Fibroblast of skin of back (primary cell): ENCODE results near the gene MYOM3.
A peak's percentile ranks its signal among the peaks of the same experiment; 100 is the strongest.

Experiments used
- DNase-seq: peaks from one replicate; pipeline ENCODE4 v3.0.0-alpha.2; 2013

The MYOM3 gene

DNA sequence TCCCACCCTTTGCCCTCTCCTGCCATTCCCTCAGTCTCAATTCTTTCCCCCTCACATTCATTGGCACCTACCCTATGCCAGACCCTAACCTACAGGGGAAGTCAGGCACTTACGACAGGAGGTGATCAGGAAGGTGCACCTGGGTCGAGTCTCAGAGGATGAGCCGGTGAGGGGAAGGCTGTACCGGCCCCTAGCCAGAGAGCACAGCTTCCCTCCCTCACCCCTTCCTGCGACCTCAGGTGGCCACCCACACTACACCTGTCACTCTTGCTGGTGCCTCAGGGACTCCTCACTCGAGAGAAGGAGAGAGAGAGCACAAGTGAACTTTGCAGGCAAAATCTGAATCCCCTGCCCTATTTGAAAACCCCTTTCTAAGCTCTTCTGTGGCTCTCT, 1.7 kb upstream of the MYOM3 start:
- no peak for DNase-seq

DNA sequence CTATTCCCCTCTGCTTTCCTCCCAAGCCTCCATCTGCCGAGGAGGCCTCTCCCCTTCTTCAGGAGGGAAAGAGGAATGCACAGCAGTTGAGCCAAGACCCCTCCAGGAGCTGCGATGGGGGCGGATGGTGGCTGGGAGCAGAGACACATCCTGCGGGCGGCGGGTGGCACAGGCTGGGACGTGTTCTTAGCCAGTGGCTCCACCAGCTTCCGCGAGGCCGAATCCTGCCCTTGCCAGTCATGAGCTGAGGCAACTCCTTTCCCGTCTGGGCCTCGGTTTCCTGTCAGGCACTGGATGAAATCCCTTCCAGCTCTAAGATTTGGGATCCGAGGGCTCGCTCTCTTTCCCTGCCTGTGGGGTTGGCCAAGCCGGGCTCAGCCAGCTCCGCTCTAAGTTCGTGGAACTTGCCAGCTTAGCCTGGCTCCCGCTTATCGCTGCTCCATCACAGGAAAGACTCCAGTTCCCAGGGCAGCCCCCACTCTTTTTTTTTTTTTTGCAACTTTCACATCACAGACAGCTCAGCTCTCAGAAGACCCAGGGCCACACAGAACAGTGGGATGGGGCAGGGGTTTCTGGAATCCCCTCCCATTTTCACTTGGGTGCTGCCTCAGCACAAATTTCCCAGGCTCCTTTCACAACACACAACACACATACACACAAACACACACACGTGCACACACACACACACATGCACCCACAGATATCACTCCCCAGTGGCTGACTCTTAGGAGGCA, 506 bp downstream of the MYOM3 start:
- no peak for DNase-seq

DNA sequence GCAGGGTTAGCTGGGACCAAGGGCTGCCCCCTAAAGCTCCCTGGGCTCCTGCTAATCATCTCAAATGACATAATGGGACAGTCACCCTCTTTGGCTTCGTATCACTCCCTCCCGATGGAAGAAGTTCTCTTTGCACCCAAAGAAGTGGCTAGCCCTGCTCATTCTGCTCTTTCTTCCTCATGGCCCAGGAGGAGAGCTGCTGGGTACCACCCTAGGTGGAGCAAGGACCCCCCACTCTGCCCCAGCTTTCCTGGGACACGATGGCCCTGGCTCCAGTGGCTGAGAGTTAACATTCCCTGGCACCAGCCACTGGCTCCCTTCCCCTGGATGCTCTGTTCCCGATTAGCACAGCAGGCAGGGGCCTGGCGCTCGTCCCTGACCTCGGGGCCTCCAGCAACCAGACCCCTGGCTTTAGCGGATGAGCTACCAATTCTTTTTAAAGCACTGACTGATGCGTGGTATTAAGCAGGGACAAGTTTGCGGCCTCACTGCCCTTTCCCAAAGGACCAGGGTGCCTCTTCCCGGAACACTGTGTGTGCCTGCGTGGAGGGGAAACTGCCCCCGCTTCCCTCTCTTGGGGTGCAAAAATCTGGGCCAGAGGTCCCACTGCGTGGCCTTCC, 1.2 kb downstream of the MYOM3 start:
- no peak for DNase-seq

DNA sequence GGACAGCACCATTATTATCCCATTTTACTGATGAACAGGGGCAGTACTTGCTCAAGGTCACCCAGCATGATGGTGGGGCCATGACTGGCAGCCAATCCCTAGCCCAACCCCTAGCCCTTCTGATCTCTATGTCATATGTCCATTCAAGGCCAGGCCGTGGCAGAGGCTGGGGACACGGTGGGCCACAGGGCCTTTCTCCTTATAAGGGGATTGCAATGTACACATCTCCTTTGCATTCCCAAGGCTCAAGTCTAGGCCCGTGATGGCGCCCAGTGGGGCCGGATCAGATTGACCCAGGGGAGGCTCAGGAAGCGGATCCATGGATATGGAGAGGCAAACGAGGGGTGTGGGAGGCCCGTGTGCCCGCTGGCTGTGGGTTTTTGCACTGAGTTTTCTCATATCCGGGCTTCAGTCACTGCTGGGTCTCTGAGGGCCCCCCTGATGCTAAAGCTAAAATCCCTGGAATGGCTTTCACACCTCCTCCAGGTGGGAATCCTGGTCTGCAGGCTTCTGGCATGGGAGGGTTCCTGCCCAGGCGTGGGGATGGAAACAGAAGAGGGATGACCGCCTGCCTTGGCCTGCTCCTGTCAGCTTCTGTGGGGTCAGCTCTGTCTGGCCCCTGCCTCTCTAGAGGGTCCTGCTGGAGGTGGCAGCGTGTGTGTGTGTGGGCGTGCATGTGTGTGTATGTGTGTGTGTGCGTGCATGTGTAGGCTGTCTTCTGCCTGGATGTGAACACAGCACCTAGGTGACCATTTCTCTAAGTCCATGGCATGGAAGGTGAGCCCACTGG, 2.1 kb downstream of the MYOM3 start:
- no peak for DNase-seq

DNA sequence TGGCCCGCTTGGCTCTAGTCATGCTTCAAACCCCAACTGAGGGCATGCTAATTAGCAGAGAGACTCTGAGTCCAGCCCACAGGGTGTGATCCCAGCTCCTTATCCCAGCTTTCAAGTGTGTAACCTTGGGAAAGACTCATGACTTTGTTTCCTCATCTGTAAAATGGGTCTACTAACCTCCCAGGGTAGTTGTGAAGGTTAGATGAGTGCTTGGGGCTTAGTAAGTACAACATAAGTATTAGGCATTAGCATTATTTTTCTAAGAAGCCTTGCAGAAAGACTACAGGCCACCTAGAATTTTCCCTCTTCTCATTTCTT, 2.8 kb downstream of the MYOM3 start:
- no peak for DNase-seq

DNA sequence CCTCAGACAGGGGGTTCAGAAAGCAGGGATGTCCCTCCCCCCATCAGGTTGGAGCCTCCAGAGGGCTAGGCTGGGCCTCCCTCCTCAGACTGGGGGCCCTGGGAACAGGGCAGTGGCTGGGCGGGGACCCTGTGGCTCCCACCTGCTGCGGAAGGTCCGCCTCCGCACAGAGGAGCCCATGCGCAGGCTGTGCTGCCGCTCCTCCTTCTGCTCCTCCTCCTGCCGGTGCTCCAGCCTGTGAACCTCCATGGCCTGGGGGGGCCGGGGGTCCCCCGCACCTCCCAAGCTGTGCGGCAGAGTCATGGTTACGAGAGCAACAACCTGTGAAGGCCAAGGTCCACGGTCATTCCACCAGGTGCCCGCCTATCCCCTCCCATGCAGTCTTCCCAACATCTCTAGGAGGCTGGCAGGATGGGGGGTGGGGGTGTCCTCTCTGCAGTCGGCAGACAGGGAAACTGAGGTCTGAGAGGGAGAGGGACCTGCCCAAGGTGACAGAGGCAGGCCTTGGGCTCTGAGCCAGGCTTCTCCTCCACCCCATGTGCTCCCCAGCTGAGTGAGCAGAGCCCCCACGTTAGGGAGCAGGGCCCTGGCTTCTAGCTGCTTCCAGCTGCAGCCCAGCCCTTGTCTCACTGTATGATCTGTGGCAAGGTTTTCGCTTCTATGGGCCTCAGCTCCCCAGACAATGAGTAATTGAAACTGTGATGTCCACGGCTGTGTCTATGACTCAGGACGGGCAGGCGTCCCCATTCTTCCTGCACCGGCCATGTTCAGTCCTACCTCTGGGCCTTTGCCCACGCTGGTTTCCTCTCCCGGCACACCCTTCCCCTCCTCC, 3.4 kb downstream of the MYOM3 start:
- peak; percentile 84 for DNase-seq

DNA sequence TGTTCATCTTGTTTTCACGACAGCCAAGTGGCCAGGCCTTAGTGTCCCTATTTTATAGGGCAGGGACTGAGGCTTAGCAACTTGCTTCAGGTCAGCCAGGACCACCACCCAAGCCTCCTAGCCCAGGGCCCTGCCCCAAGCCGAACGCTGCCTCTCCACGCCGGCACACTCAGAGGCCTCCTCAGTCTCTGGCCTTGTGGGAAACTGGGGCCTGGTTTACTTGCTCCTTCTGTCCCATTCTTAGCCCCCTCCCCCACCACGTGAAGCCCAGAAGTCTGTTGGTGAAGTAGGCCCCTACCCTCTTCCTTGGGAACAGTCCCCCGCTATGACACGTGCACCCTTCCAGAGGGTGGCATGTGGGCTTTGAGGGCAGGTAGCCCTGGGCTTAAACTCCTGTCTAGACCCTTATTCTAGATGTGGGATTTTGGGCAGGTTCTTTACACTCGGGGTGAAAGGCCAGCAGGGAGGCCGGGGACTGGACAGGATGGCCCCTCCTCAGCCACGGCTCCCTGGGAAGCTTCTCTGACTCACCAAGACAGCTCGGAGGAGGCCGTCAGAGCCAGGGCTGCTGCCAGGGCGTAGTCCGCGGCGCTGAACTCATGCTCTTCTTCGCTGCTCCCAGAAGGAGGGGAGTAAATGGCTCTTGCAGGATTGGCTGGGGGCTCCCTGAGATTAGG, 4.3 kb downstream of the MYOM3 start:
- DNase-seq: peak; percentile 65

DNA sequence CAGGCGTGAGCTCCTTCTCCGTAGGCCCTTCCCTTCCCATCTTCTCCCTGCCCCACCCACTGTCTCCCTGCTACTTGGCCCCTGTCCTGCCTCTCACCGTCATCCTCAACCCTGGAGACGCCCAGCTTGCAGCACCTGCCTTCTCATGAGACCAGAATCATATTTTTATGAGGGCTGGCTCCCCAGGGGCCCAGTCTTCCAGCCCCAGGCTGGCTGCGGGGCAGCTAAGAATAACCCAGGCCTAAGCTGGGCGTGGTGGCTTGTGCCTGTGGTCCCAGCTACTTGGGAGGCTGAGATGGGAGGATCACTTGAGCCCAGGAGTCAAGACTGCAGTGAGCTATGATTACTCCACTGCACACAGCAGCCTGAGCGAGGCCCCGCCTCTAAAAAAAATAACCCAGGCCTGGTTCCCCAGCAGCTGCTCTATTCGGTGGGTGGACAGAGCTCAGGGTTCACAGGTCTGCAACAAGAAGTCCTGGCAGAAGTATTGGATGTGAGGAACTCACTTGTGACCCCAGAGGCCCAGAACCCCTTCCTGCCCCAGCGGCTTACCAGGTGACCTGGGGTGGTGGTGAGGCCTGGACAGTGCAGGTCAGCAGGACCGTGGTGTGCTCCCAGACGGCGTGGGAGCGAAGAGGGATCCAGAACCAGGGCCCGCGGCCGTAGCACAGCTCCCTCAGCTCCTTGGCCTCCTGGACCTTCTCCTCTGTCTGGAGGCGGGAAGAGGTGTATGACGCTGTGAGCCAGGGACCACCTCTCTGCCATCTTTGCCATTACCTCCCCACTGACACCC, 6.4 kb downstream of the MYOM3 start:
- no peak for DNase-seq

DNA sequence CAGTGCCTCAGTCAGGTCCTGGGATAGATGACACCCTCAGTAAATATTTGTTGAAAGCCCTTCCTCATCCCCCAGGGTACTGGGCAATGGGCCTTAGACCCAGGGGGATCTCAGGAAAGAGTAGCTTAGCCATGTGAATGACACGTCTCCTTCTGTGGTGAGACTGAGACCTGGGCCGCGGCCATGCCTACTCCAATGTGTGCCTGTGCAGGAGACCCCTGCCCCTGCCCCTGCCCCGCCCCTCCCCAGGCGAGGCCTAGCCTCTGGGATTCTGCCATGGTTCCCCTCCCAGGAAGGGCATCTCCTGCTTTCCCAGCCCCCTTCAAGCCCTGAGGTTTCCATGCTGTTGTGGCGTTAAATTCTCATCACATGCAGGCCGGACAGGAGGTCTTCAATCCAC, 7.1 kb downstream of the MYOM3 start:
- DNase-seq: no peak

DNA sequence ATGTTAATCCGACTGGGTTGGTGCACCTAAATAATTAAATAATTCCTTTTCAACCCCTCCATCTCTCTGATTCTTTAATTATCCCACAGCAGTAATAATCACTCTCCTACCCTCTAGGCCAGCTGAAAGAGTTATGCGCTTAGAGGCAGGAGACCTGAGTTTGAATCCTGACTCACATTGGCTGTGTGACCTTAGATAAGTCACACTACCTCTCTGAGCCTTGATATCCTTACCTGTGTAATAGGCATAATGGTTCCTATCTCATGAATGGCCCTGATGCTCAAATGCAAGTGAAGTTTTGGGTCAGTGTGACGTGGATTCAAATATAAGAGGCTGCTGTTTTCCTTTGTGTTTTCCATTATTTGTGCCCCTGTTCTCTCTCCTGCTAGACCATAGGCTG, 8.1 kb downstream of the MYOM3 start:
- DNase-seq: no peak

DNA sequence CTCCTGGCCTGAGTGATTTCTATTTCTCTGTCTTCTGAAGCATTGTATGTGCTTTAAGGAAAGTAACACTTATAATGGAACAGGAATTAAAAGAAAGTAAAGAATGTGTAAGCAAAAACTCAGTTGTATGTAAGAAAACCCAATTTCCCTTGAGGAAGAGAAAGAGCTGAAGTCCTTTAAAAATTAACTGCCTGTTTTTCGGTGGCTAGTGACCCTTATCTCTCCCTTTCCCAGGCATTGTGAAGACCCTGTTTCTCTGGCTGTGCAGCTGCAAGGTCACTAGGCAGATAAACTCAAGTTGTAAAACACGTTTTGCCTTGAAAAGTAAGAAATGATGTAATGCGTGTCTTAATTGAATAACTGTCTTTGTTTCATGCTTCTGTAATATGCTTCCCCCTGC, 8.5 kb downstream of the MYOM3 start:
- DNase-seq: no peak

DNA sequence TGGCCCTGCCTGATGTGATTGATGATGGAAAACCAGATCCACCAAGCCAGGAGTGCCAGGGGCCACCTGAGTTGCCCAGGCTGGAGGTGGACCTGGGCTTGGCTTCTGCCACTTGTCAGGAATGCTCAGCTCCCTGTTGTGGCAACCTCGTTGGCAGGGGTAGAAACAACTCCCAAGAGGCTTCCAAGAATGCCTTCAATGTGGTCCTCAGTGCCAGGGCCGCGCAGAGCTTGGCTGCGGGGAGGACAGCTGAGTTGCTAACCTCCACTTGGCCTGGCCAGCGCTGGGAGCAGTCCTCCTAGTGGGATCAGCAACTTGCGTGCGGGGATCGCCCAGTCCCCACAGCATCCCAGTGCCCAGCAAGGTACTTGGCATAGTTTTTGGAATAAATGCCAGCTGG, 9.0 kb downstream of the MYOM3 start:
- DNase-seq: no peak

DNA sequence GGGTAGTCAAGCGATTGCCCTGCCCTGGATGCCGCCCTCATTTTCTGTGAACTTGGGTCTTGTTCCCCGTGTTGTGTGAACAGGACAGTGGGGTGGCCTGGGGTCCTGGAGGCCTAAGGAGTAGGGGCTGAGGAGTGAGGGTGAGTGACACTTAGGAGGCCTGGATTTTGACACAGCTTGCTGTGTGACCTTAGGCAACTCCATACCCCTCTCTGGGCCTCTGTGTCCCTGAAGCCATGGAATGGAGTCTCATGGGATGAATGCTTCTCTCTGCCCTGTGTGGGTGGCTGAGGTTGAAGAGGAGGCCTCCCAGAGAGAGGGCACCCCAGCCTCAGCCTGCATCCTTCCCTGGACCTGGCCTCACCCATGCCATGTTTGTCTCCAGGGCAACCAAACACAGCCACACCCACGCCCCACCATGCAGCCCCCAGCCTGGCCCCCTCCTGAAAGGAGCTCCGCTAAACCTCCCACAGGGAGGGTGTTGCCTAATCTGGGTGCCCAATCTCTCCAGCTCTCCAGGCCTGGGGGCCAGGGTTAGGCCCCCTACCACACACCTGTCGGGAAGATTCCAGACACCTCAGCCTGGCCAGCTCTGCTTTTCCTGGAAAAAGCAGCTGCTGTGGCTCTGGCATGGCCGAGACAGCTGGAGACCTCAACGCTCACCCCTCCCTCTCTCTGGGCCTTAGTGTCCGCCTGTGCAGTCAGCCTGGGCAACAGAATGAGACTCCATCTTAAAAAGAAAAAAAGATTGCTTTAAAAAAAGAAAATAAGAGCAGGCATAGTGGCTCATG, 9.9 kb downstream of the MYOM3 start:
- no peak for DNase-seq

DNA sequence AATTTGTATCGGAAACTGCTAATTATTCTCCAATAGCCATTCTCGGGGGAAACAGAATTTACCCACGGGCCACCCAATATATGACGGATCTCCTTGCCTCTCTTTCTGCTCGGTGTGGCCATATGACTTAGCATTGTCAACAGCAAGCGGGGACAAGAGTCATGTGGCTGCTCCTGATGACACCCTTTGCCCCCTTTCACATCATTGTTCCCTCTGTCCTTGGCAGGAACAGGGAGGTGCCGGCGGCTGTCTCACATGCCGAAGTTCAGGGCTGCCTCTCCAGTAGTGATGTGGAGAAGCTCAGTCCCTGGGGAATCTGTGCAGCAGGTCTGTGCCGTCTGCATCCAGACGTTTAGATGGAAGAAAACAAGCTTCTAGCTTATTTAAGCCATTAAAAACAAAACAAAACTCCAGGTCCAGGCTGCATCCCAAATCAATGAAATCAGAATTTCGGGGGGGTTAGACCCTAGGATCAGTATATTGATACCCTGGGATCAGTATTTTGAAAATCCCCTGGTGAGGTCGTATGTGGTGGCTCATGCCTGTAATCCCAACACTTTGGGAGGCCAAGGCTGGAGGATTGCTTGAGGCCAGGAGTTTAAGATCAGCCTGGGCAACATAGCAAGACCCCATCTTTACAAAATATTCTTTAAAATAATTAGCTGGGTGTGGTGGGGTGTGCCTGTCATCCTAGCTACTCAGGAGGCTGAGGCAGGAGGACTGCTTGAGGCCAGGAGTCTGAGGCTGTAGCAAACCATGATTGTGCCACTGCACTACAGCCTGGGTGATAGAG, 10.8 kb downstream of the MYOM3 start:
- no peak for DNase-seq

DNA sequence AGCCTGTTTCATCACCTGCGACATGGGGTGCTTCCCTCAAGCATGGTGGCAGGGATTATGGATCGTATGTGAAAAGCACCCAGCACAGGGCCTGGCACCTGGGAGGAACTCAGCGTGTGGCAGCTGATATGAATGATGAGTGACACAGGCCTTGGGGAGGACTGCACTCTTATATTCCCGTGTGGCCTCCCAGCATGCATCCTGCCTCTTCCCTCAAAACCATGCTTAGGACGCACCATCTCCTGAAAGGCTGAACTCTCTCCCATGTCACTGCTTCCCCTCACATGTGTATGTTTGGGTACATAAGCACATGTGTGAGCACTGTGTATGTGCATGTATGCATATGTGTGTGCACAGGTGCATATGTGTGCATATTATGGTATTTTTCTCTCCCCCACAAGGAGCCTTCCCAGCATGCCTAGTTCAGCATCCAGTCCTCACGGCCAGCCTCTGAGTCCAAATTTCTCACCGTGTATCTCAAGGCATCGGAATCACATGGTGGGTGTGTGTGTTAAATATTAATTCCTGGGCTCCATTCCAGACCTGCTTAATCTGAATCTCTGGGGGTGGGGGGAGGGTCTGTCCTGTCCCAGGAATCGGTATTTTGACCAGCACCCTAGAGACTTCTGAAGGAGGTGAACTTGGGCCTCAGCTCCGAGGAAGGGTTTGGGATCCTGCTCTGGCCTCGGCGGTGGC, 12.8 kb downstream of the MYOM3 start:
- DNase-seq: no peak

DNA sequence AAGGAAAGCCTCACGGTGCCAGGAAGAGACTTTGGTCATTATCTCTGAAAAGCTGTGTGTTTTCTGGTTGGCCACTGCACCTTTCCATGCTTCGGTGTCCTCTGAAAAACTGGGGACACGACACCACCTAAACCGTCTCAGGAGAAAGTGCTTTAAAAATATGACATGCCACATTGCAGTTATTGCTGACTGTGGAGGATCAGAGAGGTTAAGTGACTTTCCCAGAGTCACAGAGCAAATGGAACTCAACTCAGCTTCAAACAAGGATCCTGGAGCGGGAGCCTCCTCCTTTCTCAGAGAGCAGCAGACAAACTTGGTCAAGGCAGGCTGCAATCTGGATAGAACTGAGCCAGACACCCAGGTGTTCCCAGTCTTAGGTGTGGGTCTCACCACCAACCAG, 13.8 kb downstream of the MYOM3 start:
- no peak for DNase-seq

DNA sequence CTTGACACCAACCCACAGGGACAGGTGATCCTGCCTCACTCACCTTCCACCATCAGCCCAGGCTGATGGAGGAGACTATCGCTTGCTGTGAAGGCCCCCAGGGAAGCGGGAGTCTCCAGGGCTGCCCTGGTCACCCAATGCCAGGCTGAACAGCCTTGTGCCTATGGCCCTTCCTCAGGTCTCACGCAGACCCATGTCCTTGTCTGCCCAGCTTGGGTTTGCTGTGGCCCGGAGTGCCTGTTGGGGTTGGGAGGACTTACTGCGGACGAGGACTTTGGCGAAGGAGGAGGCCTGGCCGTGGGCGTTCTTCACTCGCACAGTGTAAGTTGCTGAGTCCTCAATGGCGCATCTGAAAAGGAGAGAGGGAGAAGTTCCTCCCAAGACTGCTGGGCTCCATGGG, 14.3 kb downstream of the MYOM3 start:
- DNase-seq: no peak

DNA sequence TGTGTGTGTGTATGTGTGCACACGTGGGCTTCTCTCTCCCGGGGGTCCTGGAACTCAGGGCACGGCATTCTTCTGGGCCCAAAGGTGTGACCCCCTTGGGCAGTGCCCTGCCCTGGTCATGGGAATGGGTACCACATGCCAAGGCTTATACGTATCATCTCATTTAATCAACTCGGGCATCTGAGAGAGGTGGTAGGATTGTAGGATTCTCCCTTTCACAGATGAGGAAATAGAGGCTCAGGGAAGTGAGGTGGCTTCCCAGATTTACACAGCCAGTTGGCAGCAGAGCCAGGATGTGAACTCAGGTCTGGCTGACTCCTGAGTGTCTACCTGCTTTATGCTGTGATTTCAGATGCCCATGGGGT, 15.2 kb downstream of the MYOM3 start:
- DNase-seq: no peak

DNA sequence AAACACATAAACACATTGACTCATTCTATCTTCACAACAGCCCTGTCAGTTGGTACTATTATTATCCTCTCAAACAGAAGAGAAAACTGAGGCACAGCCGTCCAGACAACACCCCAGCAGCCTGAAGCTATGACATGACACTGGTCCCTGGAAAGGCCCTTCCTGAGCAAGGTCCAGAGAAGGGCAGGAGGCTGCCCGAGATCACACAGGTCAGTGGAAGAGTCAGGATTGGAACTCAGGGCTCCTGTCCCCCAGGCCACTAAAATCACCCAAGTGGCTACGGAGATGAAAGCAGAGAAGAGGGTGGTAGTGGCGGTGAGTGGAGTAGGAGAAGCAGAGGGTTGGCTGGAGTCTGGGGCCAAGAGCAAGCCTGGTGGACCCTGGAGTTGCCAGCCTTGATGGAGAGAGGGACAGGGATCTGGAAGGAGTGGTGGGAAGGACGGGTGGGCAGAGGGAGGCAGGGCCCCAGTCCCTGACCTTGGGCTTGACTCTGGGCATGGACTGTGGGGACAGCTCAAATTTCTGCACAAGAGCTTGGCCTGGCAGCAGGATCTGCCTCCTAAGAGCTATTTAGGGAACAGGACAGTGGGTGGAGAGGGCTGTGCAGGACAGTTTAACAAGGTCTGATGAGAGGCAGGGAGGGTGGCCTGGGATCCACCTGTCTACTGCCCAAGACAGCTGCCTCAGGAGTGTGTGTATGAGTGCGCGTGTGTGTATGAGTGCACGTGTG, 15.8 kb downstream of the MYOM3 start:
- DNase-seq: no peak
